Sigmoid colon (tissue), 4 donors: Measurements from ENCODE around the gene SCMH1.

Experiments
- CTCF ChIP-seq, 4 experiments: fragments of 450-650 bp in 3 of 4; fragments of 200-600 bp in 1 of 4; IDR thresholded peaks; one replicate each; pipeline ENCODE4 v1.5.1; 2016 to 2019; ENCODE audit warnings: antibody characterized with exemption in 4 of 4, mild to moderate bottlenecking in 3 of 4, moderate library complexity in 2 of 4
- POLR2AphosphoS5 ChIP-seq, 4 donors: sonication (generic); formaldehyde crosslinking; IDR thresholded peaks; one replicate each; pipeline ENCODE4 v1.6.1; 2017; ENCODE audit warnings: antibody characterized with exemption in 4 of 4

DNA sequence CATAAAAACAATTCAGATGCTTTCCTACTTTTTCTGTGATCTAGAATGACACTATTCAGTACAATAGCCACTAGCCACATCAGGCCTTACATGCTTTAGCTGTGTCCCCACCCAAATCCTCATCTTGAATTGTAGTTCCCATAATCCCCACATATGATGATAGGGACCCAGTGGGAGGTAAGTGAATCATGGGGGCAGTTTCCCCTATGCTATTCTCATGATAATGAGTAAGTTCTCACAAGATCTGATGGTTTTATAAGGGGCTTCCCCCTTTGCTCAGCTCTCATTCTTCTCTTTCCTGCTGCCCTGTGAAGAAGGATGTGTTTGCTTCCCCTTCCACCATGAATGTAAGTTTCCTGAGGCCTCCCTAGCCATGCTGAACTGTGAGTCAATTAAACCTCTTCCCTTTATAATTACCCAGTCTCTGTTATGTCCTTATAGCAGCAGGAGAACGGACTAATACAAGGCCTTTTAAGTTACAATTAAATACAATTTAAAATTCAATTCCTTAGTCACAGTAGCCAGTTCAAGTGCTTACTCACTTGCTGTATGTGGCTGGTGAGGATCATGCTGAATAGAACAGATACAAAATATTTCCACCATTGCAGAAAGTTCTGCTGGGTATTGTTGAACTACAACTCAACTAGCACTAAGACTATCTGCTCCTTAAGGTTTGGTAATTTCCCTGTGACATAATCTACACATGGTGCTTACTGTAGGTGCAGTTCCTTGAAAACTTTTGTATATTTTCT, 106.7 kb downstream of the SCMH1 start:
- TF ChIP-seq POLR2AphosphoS5 (IDR thresholded peaks at IDR 0.05) (no peak), CTCF (IDR thresholded peaks at IDR 0.05) (no peak)
